Thyroid gland (tissue), 4 donors: ENCODE measurements around the gene ZNF688. TPM values are rescaled to one million over a fixed set of nuclear protein-coding genes. Genes with fewer than 3 reads are reported as not detected.

Experiments used
- DNase-seq, 2 donors: peaks; one replicate each; pipeline ENCODE4 v3.0.0-alpha.2; 2019
- H3K27ac ChIP-seq, 3 donors: fragments of 200-600 bp; sonication (generic); 1 replicate in 2 of 3; 2 replicates in 1 of 3; pipeline ENCODE4 v1.5.1; 2016 to 2019; ENCODE audit warnings: mild to moderate bottlenecking in 1 of 3, moderate library complexity in 1 of 3
- H3K27me3 ChIP-seq: fragments of 200-600 bp; sonication (generic); one replicate; pipeline ENCODE4 v1.5.1; 2019
- H3K36me3 ChIP-seq, 2 donors: fragments of 200-600 bp; sonication (generic); one replicate each; pipeline ENCODE4 v1.5.1; 2016 to 2019
- H3K4me1 ChIP-seq, 2 donors: fragments of 200-600 bp; sonication (generic); one replicate each; pipeline ENCODE4 v1.5.1; 2017 to 2019
- H3K4me3 ChIP-seq, 3 donors: fragments of 200-600 bp; sonication (generic); replicated peaks in 1 of 3; 1 replicate in 2 of 3; 2 replicates in 1 of 3; pipeline ENCODE4 v1.5.1; 2016; ENCODE audit warnings: mild to moderate bottlenecking in 1 of 3
- H3K9me3 ChIP-seq: fragments of 200-600 bp; sonication (generic); one replicate; pipeline ENCODE4 v1.5.1; 2017
- POLR2A ChIP-seq, 2 donors: fragments of 450-650 bp; IDR thresholded peaks; one replicate each; pipeline ENCODE4 v1.6.1; 2017; ENCODE audit warnings: antibody characterized with exemption in 2 of 2, mild to moderate bottlenecking in 2 of 2, moderate library complexity in 1 of 2
- WGBS, 2 donors: methylation state at CpG; one replicate each; pipeline ENCODE4 v1.1.5; 2017; 5-methylcytosine and 5-hydroxymethylcytosine counted together
- intact Hi-C: fragments of 100-400 bp; cut with DNase I; formaldehyde crosslinking; loops from one replicate; pipeline ENCODE4 v1.15.1; 2023
- total RNA-seq, 4 donors: library from RNA; depleted of rRNA; stranded (reverse); fragments of >200 nt; gene quantifications; one replicate each; pipeline ENCODE4 v1.2.3, GENCODE V29; 2016
- TF ChIP-seq, protein P1 (sequence below), 6 experiments: fragments of 200-600 bp in 3 of 6; fragments of 450-650 bp in 3 of 6; sonication (generic) in 3 of 6; IDR thresholded peaks; one replicate each; pipeline ENCODE4 v1.5.1; 2016 to 2019; ENCODE audit warnings: antibody characterized with exemption in 6 of 6, mild to moderate bottlenecking in 2 of 6, inconsistent platforms in 1 of 6, moderate library complexity in 1 of 6

Gene ZNF688
- total RNA-seq, 4 donors from 2014 or later, result 10.6 to 26.1 (median 16.5) TPM

DNA sequence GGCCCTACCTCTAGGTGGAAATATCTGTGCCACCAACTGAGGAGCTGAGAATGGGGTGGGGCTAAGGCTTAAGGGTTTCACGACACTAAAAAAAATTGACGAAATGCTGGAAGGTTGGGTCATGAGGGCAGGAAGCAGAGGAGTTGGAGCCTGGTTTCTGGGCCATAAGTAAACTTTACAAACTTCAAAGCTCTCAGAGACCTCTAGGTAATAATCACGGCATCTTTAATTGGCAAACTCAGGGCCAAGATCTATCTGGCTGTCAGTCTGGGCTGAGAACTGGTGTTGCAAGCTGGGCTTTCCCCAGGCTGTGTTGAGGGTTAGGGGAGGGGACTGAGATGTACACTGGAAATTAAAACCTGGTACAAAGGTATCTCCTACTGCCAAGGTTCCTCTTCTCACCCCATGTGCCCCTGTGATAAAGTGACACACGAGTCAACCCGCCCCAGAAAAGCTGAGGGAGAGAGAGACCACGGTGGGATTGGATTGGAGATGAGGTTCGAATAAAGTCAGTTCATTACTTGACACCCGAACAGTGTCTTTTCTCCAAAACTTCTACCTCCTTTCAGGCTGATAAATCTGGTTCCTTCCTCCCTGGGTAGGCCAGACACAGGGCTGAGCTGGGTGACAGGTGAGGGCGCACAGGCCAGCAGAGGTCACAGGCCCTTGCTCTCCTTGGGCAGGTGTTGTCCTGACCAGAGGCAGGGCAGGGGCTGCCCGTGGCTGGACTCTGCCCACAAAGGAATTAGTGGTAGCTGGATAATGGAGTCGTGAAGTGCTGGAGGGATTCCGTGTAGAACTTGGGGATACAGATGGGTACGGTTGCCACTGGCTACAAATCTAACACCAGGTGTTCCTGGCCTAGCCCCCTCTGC is 41.1 kb downstream of the ZNF688 start:
- WGBS, 2 donors, result 86 to 88% methylated on average over 13 of the region's 13 CpGs
- Histone ChIP-seq H3K27me3 (no peaks in the 10 kb centered on the region), H3K27ac (no peak overlapping the region), H3K4me1 (peaks cover 15 to 29% of the 10 kb centered on the region in 2 donors), H3K9me3 (no peaks in the 10 kb centered on the region), H3K4me3 (no peak overlapping the region), H3K36me3 (peaks cover 8 to 17% of the 10 kb centered on the region in 2 donors)
- TF ChIP-seq, protein P1, sequence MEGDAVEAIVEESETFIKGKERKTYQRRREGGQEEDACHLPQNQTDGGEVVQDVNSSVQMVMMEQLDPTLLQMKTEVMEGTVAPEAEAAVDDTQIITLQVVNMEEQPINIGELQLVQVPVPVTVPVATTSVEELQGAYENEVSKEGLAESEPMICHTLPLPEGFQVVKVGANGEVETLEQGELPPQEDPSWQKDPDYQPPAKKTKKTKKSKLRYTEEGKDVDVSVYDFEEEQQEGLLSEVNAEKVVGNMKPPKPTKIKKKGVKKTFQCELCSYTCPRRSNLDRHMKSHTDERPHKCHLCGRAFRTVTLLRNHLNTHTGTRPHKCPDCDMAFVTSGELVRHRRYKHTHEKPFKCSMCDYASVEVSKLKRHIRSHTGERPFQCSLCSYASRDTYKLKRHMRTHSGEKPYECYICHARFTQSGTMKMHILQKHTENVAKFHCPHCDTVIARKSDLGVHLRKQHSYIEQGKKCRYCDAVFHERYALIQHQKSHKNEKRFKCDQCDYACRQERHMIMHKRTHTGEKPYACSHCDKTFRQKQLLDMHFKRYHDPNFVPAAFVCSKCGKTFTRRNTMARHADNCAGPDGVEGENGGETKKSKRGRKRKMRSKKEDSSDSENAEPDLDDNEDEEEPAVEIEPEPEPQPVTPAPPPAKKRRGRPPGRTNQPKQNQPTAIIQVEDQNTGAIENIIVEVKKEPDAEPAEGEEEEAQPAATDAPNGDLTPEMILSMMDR (IDR thresholded peaks at IDR 0.05), result no peak
- TF ChIP-seq POLR2A (IDR thresholded peaks at IDR 0.05), result no peak
- intact Hi-C loops, result loop anchor here (10.0 kb wide), 1 partner anchor 104 kb away; no protein-coding TSS in a partner anchor
- DNase-seq, result no peak

DNA sequence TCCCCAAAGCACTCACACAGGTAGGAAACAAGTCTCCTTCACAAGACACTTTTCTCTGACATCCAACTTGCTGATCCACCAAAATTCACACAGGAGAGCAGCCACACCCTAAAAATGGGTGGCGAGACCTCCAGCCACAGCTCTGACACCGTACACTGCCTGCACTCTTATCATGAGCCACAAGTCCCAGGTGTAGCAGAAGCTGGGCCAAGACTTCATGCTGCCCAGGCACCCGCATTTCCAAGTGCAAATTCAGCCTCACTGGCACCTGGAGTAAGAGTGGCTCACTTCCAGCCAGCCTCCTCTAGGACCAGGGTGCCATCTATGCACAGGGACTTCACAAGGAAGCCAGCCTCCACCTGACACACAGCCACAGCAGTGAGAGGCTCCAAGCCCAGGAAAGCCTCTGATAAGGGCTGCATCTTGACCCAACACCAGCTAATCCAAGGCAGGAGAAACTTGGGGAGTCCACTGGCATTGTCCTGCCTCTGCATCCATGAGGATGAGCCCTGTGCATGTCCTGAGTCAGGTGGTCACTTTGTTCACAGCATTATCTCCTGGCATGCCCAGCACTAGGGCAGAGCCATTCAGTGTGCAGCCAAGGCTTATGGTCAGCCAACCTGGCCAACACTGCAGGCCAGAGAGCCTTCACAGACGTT is 42.6 kb downstream of the ZNF688 start:
- no peak overlapping the region for H3K27ac ChIP-seq
- intact Hi-C loops, result no loop called here
- H3K27me3 ChIP-seq, result no peaks in the 10 kb centered on the region
- H3K36me3 ChIP-seq, result peaks cover 8 to 27% of the 10 kb centered on the region in 2 donors
- no peak for DNase-seq
- H3K4me1 ChIP-seq, result peaks cover 13 to 28% of the 10 kb centered on the region in 2 donors
- WGBS, 2 donors, result 70 to 72% methylated on average over 3 to 4 of the region's 4 CpGs
- H3K9me3 ChIP-seq, result no peaks in the 10 kb centered on the region
- H3K4me3 ChIP-seq, result no peak overlapping the region
- TF ChIP-seq POLR2A (IDR thresholded peaks at IDR 0.05), result no peak
- TF ChIP-seq, protein P1 (IDR thresholded peaks at IDR 0.05), result no peak

DNA sequence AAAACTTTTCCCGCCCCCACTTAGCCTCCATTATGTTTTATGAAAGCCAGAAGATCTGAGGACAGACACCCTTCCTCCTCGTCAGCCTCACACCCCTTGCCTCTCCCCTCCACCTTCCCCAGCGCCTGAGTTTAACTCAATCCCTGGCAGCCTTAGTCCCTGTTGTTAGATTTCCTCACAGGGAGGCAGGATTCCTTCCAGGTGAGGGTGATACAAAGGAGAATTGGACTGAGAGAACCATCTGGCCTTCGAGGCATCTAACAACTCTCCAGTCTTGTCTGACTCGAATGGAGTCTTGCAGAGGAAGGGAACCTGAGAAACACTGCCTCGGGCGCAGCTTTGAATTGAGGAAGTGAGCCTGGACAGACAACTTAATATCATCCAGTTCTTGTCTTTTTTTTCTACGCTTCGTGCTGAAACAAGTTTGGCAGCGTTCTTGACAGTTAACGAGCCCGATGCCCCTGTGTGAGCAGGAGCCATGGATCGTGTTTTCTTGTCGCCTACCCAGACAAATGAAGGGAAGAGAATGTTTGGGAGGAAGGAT is 43.8 kb downstream of the ZNF688 start:
- TF ChIP-seq POLR2A (IDR thresholded peaks at IDR 0.05), result no peak
- TF ChIP-seq, protein P1 (IDR thresholded peaks at IDR 0.05), result no peak
- no peaks in the 10 kb centered on the region for H3K27me3 ChIP-seq
- peaks cover 8 to 19% of the 10 kb centered on the region in 2 donors for H3K4me1 ChIP-seq
- WGBS, 2 donors, result 10 to 16% methylated on average over 14 of the region's 14 CpGs
- intact Hi-C loops, result loop anchor here (2.0 kb wide), 1 partner anchor 83 kb away; the partner anchor contains the start of gene SEPHS2
- peaks cover 6 to 25% of the 10 kb centered on the region in 2 donors for H3K36me3 ChIP-seq
- peak overlapping the region; percentile 95 to 100 (median 98) for H3K27ac ChIP-seq
- no peak overlapping the region for H3K4me3 ChIP-seq
- peak; percentile 33 to 34 for DNase-seq
- H3K9me3 ChIP-seq, result no peaks in the 10 kb centered on the region

DNA sequence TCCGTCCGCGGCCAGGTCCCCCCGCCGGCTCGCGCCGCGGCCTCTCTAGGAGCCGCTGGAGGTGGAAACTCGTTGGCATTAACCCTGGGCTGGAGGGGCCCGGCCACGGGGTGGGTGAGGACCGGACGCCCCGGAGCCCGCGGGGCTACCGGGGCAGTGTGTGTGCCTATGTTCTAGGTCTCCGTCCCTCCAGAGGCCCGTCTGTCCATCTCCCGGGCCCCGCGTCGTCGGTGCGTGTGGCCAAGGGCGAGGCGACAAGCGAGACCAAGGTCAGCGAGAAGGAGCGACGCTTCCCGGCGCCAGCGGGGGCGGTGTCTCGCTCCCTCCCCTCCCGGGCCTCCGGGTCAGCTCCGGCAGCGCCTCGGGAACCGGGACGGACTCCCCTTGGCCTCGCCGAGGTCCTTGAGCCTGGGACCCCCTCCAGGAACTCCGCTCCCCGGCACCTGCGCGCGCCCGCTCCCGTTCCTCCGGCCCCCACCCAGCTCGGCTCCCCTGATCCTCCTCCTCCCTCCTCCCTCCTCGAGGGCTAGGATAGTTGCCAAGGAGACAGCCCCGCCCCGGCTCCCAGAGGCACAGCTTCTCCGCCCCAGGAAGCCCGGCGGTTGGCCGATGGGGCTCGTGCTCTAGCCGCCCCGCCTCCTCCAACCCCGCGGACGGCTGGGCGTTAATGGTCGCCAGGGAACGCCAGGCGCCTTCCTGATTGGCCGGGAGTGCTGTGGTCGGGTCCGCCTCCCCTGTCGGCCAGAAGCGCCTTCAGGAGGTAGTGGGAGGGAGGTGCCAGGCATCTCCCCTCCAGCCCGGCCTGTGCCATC is 44.5 kb downstream of the ZNF688 start:
- DNase-seq, result peak; percentile 99
- WGBS, 2 donors, result 0% methylated on average over 13 to 23 of the region's 79 CpGs
- TF ChIP-seq, protein P1 (IDR thresholded peaks at IDR 0.05), result peak in 4 of 6 experiments; percentile 25 to 44 (median 29)
- TF ChIP-seq POLR2A (IDR thresholded peaks at IDR 0.05), result peak in 1 of 2 donors; percentile 82
- intact Hi-C loops, result loop anchor here (2.0 kb wide), 1 partner anchor 82 kb away; the partner anchor contains the start of gene SEPHS2
- Histone ChIP-seq H3K9me3 (no peaks in the 10 kb centered on the region), H3K27ac (peak overlapping the region; percentile 95 to 100 (median 98)), H3K27me3 (no peaks in the 10 kb centered on the region), H3K36me3 (peaks cover 0 to 18% of the 10 kb centered on the region in 2 donors), H3K4me1 (peaks cover 8 to 21% of the 10 kb centered on the region in 2 donors), H3K4me3 (peak overlapping the region; percentile 49 to 74 (median 65))
